Activated T-cell treated with anti-CD3 and anti-CD28 coated beads, Interleukin-2, amount 50 U/mL, for 4 hours (primary cell): ENCODE measurements around the gene TLR4. TPM values are rescaled to one million over a fixed set of nuclear protein-coding genes. Genes with fewer than 3 reads are reported as not detected.

Source experiments
- ATAC-seq, 2 donors: fragments of 200-7000 bp; cut with Tn5 transposase; one replicate each; pipeline ENCODE4 v1.10.0; 2021
- DNase-seq: peaks from one replicate; pipeline ENCODE4 v3.0.0-alpha.2; 2020
- H3K27me3 Mint-ChIP-seq: one replicate; pipeline ENCODE4 v1.8.0; 2021; ENCODE audit warnings: low read depth, mixed read lengths
- H3K36me3 Mint-ChIP-seq: one replicate; pipeline ENCODE4 v1.8.0; 2022; ENCODE audit warnings: mixed read lengths; ENCODE audit not compliant: insufficient read depth
- H3K4me1 Mint-ChIP-seq: one replicate; pipeline ENCODE4 v1.8.0; 2021; ENCODE audit warnings: low read depth, mixed read lengths
- H3K4me3 Mint-ChIP-seq: one replicate; pipeline ENCODE4 v1.8.0; 2021; ENCODE audit warnings: mild to moderate bottlenecking, moderate library complexity, mixed read lengths
- H3K9me3 Mint-ChIP-seq: one replicate; pipeline ENCODE4 v1.8.0; 2021; ENCODE audit warnings: mixed read lengths
- total RNA-seq, 3 donors: library from RNA; stranded (reverse); gene quantifications; one replicate each; pipeline ENCODE4 v1.2.1, GENCODE V29; 2021

Gene TLR4
- total RNA-seq, 3 donors from 2014 or later, result 0.05 to 0.08 TPM; not detected in 1

DNA sequence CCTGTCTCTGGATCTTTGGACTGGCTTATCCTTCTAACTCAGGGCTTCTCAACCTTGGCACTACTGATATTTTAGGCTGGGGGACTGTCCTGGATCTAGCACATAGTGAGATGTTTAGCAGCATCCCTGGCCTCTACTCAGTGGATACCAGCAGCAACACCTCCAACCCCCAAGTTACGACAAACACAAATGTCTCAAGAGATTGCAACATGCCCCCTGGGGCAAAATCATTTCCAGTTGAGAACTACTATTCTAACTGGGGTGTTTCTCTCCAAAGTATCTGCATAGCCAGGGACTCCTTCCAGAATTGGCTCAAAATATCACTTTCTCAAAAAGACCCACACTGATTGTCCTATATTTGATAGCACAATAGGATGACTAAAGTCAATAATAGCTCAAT, 7.2 kb upstream of the TLR4 start:
- Mint-ChIP-seq H3K9me3 (no peaks in the 10 kb centered on the region), H3K4me1 (no peaks in the 10 kb centered on the region), H3K4me3 (no peak overlapping the region), H3K27me3 (peaks cover 1% of the 10 kb centered on the region), H3K36me3 (no peaks in the 10 kb centered on the region)
- ATAC-seq (no peak), DNase-seq (no peak)

DNA sequence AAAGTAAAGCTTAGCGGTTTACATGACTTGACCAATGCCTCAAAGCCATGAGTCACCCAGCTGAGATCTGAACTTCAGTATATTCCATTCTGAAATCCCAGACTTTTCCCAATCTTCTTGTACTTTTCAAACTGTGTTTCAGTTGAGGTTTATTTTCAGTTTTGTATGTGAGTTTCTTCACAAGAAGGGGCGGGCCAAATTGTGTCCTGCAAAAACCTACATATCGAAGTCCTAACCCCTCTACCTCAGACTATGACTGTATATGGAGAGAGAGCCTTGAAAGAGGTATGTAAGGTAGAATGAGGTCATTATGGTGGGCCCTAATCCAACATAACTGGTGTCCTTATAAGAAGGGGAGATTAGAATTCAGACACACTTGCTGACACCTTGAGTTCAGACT, 666 bp upstream of the TLR4 start:
- Mint-ChIP-seq H3K36me3 (no peaks in the 10 kb centered on the region), H3K9me3 (no peaks in the 10 kb centered on the region), H3K4me1 (no peaks in the 10 kb centered on the region), H3K4me3 (no peak overlapping the region), H3K27me3 (peaks cover 3% of the 10 kb centered on the region)
- ATAC-seq (no peak), DNase-seq (no peak)

DNA sequence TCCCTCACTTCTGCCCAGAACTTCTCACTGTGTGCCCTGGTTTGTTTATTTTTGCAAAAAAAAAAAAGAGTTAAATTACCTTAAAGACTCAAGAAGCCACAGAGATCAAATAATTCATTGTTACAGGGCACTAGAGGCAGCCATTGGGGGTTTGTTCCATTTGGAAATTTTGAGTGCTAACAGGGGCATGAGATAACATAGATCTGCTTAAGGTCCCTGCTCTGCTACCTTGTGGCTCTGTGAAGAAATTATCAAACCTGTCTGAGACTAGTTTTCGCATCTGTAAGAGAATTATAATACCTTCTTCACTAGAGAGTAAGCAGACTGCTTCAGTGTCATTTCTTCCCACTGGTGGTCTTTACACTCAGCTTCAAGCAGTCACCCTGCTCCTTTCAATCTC, 394 bp downstream of the TLR4 start:
- Mint-ChIP-seq H3K27me3 (peaks cover 3% of the 10 kb centered on the region), H3K4me3 (no peak overlapping the region), H3K9me3 (no peaks in the 10 kb centered on the region), H3K36me3 (no peaks in the 10 kb centered on the region), H3K4me1 (no peaks in the 10 kb centered on the region)
- ATAC-seq, result no peak
- DNase-seq, result no peak

DNA sequence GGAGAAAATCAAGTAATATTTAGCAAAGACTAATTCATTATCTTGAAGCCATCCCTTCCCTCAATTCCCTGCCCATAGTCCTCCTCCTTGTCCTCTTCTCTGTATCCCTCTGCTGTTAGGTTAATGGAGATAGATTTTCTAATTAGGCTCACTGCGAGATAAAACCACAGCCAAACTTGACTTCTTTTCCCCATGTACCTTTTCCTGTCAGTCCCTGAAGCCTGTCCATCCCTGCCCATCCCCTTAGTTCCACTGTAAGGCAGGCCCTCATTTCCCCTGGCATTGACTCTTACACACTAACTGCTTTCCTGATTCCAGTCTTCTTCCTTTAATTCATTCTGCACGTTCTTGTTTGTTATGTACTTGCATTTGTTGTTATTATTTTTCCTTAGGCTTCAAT, 1.2 kb downstream of the TLR4 start:
- ATAC-seq, result no peak
- H3K27me3 Mint-ChIP-seq, result peaks cover 3% of the 10 kb centered on the region
- H3K4me3 Mint-ChIP-seq, result no peak overlapping the region
- no peaks in the 10 kb centered on the region for H3K36me3 Mint-ChIP-seq
- H3K9me3 Mint-ChIP-seq, result no peaks in the 10 kb centered on the region
- no peak for DNase-seq
- no peaks in the 10 kb centered on the region for H3K4me1 Mint-ChIP-seq

DNA sequence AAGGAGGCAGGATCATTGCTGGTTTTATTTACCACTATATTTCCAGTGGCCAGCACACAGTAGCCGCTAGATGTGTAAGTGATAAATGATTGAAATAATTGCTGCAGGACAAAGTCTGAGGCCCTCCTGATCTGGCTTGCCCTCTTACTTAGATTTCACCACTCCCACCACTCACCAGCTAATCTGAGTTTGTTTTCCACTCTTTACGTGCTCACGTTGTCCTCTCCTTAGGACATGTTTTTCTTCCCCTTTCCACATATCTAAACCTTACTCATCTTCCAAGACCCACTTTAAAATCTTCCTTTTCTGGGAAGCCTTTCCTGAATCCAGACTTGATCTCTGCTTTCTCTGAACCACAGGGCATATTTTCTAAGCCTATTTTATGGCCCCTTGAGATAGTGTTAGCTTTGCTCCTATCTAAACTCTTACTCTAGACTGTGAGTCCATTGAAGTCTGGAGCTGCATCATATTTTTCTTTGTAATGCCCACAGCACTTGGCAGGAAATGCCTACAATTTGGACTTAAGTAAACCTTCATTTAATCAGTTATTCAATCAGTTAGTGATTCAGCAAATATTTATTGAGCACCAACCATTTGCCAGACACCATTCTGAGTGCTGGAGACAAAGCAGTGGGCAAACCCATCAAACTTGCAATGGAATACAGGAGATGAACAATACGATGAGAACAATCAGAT, 2.4 kb downstream of the TLR4 start:
- no peak overlapping the region for H3K4me3 Mint-ChIP-seq
- ATAC-seq, result no peak
- DNase-seq, result no peak
- no peaks in the 10 kb centered on the region for H3K36me3 Mint-ChIP-seq
- no peaks in the 10 kb centered on the region for H3K4me1 Mint-ChIP-seq
- H3K9me3 Mint-ChIP-seq, result no peaks in the 10 kb centered on the region
- peaks cover 3% of the 10 kb centered on the region for H3K27me3 Mint-ChIP-seq

DNA sequence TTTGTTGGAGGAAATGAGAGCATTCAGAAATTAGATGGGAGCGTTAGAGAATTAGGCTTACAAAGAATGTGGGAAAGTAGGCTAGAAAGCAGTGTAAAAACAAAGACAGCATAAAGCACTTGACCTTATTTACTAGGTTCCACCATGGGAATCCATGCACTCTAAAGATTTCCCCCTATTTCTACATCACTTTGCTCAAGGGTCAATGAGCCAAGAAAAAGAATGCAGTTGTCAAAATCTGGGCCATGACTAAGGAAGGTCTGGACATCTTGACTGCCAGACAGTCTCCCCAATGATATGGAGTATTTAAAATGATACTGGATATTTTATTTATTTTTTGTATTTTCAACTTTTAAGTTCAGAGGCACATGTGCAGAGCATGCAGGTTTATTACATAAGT, 3.4 kb downstream of the TLR4 start:
- Mint-ChIP-seq H3K36me3 (no peaks in the 10 kb centered on the region), H3K4me3 (no peak overlapping the region), H3K4me1 (no peaks in the 10 kb centered on the region), H3K9me3 (no peaks in the 10 kb centered on the region), H3K27me3 (peaks cover 5% of the 10 kb centered on the region)
- ATAC-seq, result no peak
- no peak for DNase-seq

DNA sequence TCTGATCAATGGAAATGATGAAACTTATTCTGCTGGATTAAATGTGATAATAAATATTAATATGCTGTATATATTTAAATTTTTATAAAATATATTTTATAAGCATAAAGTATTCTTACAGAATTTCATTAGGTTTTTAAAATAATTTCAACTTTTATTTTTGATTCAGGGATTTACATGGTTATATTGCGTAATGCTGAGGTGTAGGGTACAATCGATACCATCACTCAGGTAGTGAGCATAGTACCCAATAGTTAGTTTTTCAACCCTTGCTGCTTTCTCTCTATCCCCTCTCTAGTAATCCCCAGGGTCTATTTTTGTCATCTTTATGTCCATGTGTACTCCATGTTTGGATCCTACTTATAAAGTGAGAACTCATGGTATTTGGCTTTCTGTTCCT, 5.7 kb downstream of the TLR4 start:
- Mint-ChIP-seq H3K36me3 (no peaks in the 10 kb centered on the region), H3K4me1 (no peaks in the 10 kb centered on the region), H3K4me3 (no peak overlapping the region), H3K9me3 (no peaks in the 10 kb centered on the region), H3K27me3 (peaks cover 8% of the 10 kb centered on the region)
- DNase-seq (no peak), ATAC-seq (no peak)

DNA sequence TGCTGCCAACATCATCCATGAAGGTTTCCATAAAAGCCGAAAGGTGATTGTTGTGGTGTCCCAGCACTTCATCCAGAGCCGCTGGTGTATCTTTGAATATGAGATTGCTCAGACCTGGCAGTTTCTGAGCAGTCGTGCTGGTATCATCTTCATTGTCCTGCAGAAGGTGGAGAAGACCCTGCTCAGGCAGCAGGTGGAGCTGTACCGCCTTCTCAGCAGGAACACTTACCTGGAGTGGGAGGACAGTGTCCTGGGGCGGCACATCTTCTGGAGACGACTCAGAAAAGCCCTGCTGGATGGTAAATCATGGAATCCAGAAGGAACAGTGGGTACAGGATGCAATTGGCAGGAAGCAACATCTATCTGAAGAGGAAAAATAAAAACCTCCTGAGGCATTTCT, 10.1 kb downstream of the TLR4 start:
- ATAC-seq (no peak), DNase-seq (no peak)
- Mint-ChIP-seq H3K27me3 (peaks cover 6% of the 10 kb centered on the region), H3K4me1 (peaks cover 4% of the 10 kb centered on the region), H3K9me3 (no peaks in the 10 kb centered on the region), H3K4me3 (no peak overlapping the region), H3K36me3 (no peaks in the 10 kb centered on the region)

DNA sequence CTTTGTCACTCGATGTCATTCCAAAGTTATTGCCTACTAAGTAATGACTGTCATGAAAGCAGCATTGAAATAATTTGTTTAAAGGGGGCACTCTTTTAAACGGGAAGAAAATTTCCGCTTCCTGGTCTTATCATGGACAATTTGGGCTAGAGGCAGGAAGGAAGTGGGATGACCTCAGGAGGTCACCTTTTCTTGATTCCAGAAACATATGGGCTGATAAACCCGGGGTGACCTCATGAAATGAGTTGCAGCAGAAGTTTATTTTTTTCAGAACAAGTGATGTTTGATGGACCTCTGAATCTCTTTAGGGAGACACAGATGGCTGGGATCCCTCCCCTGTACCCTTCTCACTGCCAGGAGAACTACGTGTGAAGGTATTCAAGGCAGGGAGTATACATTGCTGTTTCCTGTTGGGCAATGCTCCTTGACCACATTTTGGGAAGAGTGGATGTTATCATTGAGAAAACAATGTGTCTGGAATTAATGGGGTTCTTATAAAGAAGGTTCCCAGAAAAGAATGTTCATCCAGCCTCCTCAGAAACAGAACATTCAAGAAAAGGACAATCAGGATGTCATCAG, 11.3 kb downstream of the TLR4 start:
- DNase-seq (no peak), ATAC-seq (no peak)
- Mint-ChIP-seq H3K9me3 (no peaks in the 10 kb centered on the region), H3K27me3 (peaks cover 6% of the 10 kb centered on the region), H3K4me3 (no peak overlapping the region), H3K36me3 (no peaks in the 10 kb centered on the region), H3K4me1 (peaks cover 4% of the 10 kb centered on the region)

DNA sequence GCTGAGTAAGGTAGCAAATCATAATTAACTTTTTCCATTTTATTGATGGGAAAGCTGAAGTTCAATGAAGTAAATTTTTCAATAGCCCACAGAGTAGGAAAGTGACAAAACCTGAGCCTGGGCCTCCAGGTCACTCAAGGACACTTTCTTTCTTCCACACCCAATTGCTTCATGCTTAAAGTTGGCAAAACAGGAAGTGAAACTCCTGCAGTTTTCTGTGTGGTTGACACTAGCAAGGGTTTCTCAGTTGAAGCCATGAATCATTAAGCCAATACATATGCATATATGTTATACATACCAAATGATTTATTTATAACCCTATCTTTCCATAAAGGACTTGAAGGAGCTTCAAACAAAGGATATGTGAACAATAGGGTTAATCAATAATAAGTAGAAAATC, 13.9 kb downstream of the TLR4 start:
- H3K4me1 Mint-ChIP-seq, result peaks cover 4% of the 10 kb centered on the region
- no peak for ATAC-seq

DNA sequence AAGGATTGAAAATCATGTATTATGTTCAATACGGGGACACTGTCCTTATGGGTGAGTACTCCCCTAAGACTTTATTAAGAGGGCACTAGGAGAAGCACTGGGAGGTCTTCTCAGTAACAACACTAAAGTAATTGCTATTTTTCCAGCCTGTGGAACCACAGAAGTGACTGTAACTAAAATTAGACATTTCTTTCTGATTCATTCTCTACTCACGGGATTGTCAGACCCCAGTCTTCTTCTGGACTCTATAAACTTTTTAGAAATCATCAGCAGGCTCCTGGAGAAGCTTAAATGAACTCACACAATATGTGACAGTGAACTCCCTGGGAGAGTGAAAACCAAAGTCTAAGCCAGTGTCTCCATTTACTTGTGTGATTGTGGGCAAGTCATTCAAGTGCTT, 14.5 kb downstream of the TLR4 start:
- peaks cover 4% of the 10 kb centered on the region for H3K27me3 Mint-ChIP-seq
- H3K36me3 Mint-ChIP-seq, result no peaks in the 10 kb centered on the region
- ATAC-seq (no peak), DNase-seq (no peak)
- peaks cover 4% of the 10 kb centered on the region for H3K4me1 Mint-ChIP-seq
- H3K9me3 Mint-ChIP-seq, result no peaks in the 10 kb centered on the region
- H3K4me3 Mint-ChIP-seq, result no peak overlapping the region

More for the DNA sequence above, 13.9 kb downstream of the TLR4 start:
- no peak overlapping the region for H3K4me3 Mint-ChIP-seq
- H3K9me3 Mint-ChIP-seq, result no peaks in the 10 kb centered on the region
- DNase-seq, result no peak
- peaks cover 4% of the 10 kb centered on the region for H3K27me3 Mint-ChIP-seq
- H3K36me3 Mint-ChIP-seq, result no peaks in the 10 kb centered on the region

DNA sequence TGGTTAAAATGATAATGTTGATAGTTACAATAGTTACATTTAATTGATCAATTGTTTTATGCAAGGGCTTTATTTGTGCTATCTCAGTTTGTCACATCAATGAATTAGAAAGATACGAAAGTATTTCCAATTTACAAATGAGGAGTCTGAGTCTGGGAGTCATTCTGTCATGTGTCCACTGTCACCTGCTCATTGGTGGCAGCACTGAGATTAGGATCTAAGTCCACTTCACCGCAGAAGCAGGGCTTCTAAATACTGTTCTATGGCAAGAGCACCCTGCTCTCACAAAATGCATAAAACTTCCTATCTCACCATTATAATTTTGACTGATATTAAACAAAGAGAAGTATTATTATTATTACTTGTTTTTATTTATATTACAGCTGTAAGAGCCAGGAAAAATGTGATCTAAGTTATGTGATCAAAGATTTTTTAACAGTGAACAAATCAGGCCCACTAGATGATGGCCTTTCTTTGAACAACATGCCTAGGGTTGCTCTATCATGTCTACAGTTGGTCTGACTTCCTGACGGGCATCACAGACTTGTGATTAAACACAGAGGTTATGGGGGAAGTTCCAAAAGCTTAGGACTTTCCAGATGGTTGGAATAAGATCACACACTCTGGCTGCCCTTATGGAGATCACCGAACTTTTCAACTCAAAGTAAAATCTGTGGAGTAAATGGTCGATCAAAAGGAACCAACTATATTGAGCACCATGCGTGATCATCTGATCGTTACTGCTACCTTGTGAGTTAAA, 15.1 kb downstream of the TLR4 start:
- no peak for DNase-seq
- peaks cover 4% of the 10 kb centered on the region for H3K4me1 Mint-ChIP-seq
- H3K27me3 Mint-ChIP-seq, result peaks cover 5% of the 10 kb centered on the region
- no peaks in the 10 kb centered on the region for H3K36me3 Mint-ChIP-seq
- H3K9me3 Mint-ChIP-seq, result no peaks in the 10 kb centered on the region
- no peak for ATAC-seq
- H3K4me3 Mint-ChIP-seq, result no peak overlapping the region

DNA sequence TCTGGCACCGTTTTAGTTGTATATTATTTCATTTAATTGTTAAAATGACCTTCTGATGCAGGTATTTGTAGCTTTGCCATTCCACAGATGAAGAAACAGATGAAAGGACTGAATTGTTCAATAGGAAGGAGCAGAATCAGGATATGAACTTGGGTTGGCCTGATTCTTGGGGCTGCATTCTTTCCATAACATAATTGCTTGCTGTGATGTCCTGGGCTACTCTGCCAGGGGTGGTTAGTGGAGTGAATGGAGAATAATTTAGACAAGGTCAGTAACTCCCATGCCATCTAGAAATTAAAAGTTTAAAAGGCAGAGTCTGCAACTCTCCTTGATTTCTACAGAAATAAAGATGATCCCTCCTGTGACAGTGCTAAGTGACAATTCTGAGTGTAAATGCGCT, 15.9 kb downstream of the TLR4 start:
- DNase-seq (no peak), ATAC-seq (no peak)
- Mint-ChIP-seq H3K4me3 (no peak overlapping the region), H3K9me3 (no peaks in the 10 kb centered on the region), H3K27me3 (peaks cover 5% of the 10 kb centered on the region), H3K36me3 (no peaks in the 10 kb centered on the region), H3K4me1 (peaks cover 4% of the 10 kb centered on the region)

DNA sequence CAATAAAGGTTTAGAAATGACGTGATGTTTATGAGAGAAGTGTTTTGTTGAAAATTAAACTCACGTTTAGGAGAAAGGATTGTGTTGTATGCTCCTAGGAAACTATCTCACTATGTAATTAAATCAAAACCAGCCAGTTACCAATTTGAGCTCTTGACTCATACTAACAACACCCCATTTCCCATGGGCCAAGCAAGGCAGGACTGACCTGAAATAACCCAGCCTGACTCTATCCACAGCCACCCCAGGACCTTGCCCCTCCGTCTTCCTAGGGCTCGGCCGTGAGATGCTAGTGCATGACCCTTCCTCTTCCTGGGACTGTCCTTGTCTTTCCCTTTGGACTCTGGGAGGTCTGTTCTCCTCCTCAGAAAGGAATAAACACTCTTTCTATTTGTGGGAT, 16.4 kb downstream of the TLR4 start:
- no peak for DNase-seq
- Mint-ChIP-seq H3K4me1 (peaks cover 4% of the 10 kb centered on the region), H3K9me3 (no peaks in the 10 kb centered on the region), H3K36me3 (no peaks in the 10 kb centered on the region), H3K4me3 (no peak overlapping the region), H3K27me3 (peaks cover 5% of the 10 kb centered on the region)
- no peak for ATAC-seq

DNA sequence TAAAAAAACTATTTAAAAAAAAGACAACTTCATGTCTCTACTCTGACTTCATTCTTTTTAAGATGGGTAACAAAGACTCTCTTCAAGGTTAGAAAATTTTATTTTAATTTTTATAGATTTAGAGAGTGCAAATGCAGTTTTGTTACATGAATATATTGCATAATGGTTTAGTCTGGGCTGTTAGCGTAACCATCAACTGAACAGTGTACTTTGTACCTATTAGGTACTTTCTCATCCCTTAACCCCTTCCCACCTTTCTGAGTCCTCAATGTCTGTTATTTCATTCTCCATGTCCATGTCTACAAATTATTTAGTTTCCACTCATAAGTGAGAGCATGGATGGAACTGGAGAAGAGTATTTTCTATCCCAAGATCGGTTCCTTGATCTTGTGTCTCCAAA, 16.8 kb downstream of the TLR4 start:
- H3K4me3 Mint-ChIP-seq, result no peak overlapping the region
- no peak for DNase-seq
- H3K4me1 Mint-ChIP-seq, result peaks cover 4% of the 10 kb centered on the region
- H3K27me3 Mint-ChIP-seq, result peaks cover 5% of the 10 kb centered on the region
- H3K9me3 Mint-ChIP-seq, result no peaks in the 10 kb centered on the region
- H3K36me3 Mint-ChIP-seq, result no peaks in the 10 kb centered on the region
- ATAC-seq, result no peak
